Fibroblast of the aortic adventitia (primary cell): ENCODE data around the gene ANO6. TPM values are rescaled to one million over a fixed set of nuclear protein-coding genes. Genes with fewer than 3 reads are reported as not detected.

ENCODE experiments used
- DNase-seq: peaks from one replicate; pipeline ENCODE4 v3.0.0-alpha.2; 2010; ENCODE audit warnings: low read depth
- H3K4me3 ChIP-seq: 2 replicates; pipeline ENCODE4 v1.5.1; 2011; ENCODE audit warnings: low read depth, mild to moderate bottlenecking, control low read depth, low read length, moderate library complexity
- total RNA-seq: library from RNA; depleted of rRNA; stranded (reverse); fragments of >200 nt; gene quantifications from 2 replicates; pipeline ENCODE4 v1.2.3, GENCODE V29; 2012; ENCODE audit warnings: low replicate concordance
- TF ChIP-seq, protein P1 (sequence below): IDR thresholded peaks from 2 replicates; pipeline ENCODE4 v1.5.1; 2011; ENCODE audit warnings: mild to moderate bottlenecking, low read length, control low read depth, inconsistent platforms; ENCODE audit not compliant: insufficient read depth

ANO6 gene
- total RNA-seq, 1 donor, result 81.2 TPM

- peak; percentile 18 for DNase-seq
- peak overlapping the region; percentile 88 for H3K4me3 ChIP-seq
- TF ChIP-seq, protein P1, sequence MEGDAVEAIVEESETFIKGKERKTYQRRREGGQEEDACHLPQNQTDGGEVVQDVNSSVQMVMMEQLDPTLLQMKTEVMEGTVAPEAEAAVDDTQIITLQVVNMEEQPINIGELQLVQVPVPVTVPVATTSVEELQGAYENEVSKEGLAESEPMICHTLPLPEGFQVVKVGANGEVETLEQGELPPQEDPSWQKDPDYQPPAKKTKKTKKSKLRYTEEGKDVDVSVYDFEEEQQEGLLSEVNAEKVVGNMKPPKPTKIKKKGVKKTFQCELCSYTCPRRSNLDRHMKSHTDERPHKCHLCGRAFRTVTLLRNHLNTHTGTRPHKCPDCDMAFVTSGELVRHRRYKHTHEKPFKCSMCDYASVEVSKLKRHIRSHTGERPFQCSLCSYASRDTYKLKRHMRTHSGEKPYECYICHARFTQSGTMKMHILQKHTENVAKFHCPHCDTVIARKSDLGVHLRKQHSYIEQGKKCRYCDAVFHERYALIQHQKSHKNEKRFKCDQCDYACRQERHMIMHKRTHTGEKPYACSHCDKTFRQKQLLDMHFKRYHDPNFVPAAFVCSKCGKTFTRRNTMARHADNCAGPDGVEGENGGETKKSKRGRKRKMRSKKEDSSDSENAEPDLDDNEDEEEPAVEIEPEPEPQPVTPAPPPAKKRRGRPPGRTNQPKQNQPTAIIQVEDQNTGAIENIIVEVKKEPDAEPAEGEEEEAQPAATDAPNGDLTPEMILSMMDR, result no peak
Measured at GRCh38 chr12:45217846-45218245, 2.0 kb downstream of the ANO6 start.

DNA sequence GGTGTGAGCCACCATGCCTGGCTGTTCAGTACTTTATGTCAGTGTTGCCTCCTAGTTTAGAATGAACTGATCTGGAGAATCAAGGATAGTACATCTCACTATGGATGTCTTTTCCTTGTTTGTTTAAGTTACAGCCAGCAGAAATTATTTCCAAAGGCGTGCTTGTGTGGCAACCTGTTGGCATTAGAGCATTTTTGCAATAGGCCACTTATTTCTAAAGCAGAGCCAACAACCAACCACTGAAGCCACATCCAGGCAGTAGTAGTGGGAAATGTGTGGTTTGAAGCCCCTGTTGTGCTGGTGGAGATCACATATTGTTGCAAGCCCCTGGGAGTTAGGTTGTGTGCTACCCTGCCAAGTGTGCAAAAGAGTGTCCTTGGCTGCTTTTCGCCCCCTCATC lies 3.7 kb downstream of the ANO6 start:
- TF ChIP-seq, protein P1, result no peak
- no peak overlapping the region for H3K4me3 ChIP-seq
- no peak for DNase-seq

DNA sequence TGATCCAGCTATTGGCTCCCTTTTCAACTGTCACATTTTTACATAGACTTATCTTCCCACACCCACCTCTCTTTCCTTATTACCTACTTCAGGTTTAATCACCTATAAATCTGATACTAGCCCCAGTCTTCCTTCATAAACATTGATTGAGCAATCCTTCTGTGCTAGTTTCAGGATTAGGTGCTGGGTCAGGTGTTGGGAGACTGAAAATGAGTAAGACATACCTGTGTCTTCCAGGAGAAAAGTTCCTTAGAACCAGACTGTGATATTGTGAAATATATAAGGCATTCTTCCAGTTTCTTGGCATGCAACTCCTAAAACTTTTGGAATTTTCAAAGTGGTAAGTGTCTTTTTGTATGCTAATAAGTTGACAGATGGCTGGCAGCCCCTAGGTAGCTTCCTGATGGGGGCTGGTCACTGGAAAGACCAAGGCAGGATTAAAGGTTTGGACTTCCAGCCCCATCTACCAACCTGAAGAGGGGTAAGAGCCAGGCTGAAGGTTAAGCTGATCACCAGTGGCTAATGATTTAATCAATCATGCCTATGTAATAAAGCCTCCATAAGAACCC lies 4.6 kb downstream of the ANO6 start:
- TF ChIP-seq, protein P1, result no peak
- DNase-seq, result peak; percentile 23
- no peak overlapping the region for H3K4me3 ChIP-seq

DNA sequence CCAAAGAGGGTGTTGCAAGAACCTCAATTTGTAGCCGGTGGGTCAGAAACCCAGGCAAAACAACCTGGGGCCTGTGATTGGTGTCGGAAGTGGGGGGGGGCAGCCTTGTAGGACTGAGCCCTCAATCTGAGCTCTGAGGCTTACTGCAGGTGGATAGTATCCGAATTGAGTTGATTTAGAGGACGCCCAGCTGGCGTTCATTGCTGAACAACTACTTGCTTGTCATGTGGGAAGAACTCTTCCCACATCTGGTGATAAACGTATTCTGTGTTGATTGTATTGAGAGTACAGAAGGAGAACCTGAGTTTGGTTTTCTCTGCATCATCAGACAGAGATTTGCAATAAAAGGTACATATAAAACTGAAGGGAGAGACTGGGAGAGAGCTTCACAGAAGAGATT lies 5.1 kb downstream of the ANO6 start:
- DNase-seq, result no peak
- H3K4me3 ChIP-seq, result no peak overlapping the region
- TF ChIP-seq, protein P1, result no peak

- TF ChIP-seq, protein P1, result no peak
- DNase-seq, result no peak
- no peak overlapping the region for H3K4me3 ChIP-seq
Measured at GRCh38 chr12:45223868-45224267, 8.0 kb downstream of the ANO6 start.

GRCh38 chr12:45224311-45224710 lies 8.4 kb downstream of the ANO6 start:
- no peak for DNase-seq
- no peak overlapping the region for H3K4me3 ChIP-seq
- TF ChIP-seq, protein P1, result no peak

DNA sequence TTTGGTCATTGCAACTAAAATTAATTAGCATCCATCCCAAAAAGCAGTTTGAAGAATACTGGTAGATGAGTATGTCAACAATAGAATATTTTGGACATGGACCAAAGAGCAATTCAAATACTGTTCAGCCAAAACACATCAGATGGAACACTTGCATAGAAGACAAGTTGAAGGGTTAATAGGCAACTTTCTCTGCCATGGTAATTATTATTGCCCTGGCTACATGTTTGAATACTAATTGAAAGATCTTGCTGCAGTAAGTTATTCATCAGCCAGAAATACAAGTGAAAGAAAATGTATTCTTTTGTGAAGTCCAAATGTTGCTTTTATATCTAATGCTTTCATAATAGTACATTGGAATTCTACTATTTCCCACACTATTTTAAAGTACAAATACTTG lies 10.1 kb downstream of the ANO6 start:
- H3K4me3 ChIP-seq, result no peak overlapping the region
- TF ChIP-seq, protein P1, result no peak
- no peak for DNase-seq
